Thoracic aorta (tissue), 2 donors: ENCODE measurements around the gene CXCL10. TPM values are rescaled to one million over a fixed set of nuclear protein-coding genes. Genes with fewer than 3 reads are reported as not detected.
A peak's percentile ranks its signal among the peaks of the same experiment; 100 is the strongest.
"Not testable (repeated sequence)": the region's sequence is repeated elsewhere in the genome, so short reads cannot be mapped to it uniquely, and the experiment has no call there.

Experiments used
- ATAC-seq: fragments of 150-250 bp; one replicate; pipeline ENCODE4 v1.8.0; 2017; ENCODE audit warnings: low read depth; ENCODE audit not compliant: insufficient number of reproducible peaks, low FRiP score
- DNase-seq: peaks from one replicate; pipeline ENCODE4 v3.0.0-alpha.2; 2020; ENCODE audit warnings: low spot score
- H3K27ac ChIP-seq, 2 donors: fragments of 200-600 bp; sonication (generic); 1 replicate in 1 of 2; 2 replicates in 1 of 2; pipeline ENCODE4 v1.5.1; 2016; ENCODE audit warnings: mild to moderate bottlenecking in 2 of 2, moderate library complexity in 2 of 2
- H3K27me3 ChIP-seq: fragments of 200-600 bp; sonication (generic); replicated peaks from 2 replicates; pipeline ENCODE4 v1.6.0; 2016; ENCODE audit warnings: mild to moderate bottlenecking; ENCODE audit not compliant: insufficient read depth
- H3K36me3 ChIP-seq: fragments of 200-600 bp; sonication (generic); one replicate; pipeline ENCODE4 v1.5.1; 2016
- H3K4me1 ChIP-seq, 2 donors: fragments of 200-600 bp; sonication (generic); 1 replicate in 1 of 2; 2 replicates in 1 of 2; pipeline versions ENCODE4 v1.5.1 to v1.6.0; 2016; ENCODE audit warnings: low read depth in 2 of 2, mild to moderate bottlenecking in 1 of 2; ENCODE audit not compliant: control insufficient read depth in 1 of 2
- H3K4me3 ChIP-seq: fragments of 200-600 bp; sonication (generic); 2 replicates; pipeline ENCODE4 v1.5.1; 2016; ENCODE audit warnings: mild to moderate bottlenecking
- H3K9me3 ChIP-seq: fragments of 200-600 bp; sonication (generic); 2 replicates; pipeline ENCODE4 v1.5.1; 2016
- total RNA-seq, 2 donors: library from RNA; depleted of rRNA; stranded (reverse); fragments of >200 nt; gene quantifications; one replicate each; pipeline versions ENCODE4 v1.1.0 to v1.2.3, GENCODE V29; 2016
- TF ChIP-seq, protein P1 (sequence below): fragments of 200-600 bp; sonication (generic); IDR thresholded peaks from one replicate; pipeline ENCODE4 v1.5.1; 2019; ENCODE audit warnings: antibody characterized with exemption

Gene CXCL10
- total RNA-seq, 2 donors from 2014 or later: 1.3 to 16.2 TPM

DNA sequence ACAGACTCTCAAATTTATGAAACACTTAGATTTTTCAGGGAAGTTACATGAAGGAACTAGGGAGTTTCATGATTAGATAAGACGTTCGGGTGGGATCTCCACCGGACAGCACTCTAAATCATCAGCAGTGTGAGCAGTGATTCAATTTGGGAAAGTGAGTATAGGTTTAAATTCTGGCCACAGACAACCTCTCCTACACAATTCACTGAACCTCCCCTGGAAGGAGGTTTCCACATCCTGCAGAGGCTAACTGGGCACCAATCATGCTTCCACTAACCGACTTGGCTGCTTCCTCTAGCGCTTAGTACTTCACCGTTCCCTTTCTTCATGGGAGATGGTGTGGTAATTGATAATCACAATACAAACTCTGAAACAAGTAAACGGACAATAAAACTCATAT lies 21.6 kb downstream of the CXCL10 start:
- TF ChIP-seq, protein P1, sequence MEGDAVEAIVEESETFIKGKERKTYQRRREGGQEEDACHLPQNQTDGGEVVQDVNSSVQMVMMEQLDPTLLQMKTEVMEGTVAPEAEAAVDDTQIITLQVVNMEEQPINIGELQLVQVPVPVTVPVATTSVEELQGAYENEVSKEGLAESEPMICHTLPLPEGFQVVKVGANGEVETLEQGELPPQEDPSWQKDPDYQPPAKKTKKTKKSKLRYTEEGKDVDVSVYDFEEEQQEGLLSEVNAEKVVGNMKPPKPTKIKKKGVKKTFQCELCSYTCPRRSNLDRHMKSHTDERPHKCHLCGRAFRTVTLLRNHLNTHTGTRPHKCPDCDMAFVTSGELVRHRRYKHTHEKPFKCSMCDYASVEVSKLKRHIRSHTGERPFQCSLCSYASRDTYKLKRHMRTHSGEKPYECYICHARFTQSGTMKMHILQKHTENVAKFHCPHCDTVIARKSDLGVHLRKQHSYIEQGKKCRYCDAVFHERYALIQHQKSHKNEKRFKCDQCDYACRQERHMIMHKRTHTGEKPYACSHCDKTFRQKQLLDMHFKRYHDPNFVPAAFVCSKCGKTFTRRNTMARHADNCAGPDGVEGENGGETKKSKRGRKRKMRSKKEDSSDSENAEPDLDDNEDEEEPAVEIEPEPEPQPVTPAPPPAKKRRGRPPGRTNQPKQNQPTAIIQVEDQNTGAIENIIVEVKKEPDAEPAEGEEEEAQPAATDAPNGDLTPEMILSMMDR: no peak
- DNase-seq (no peak), ATAC-seq (no peak)
- H3K27ac ChIP-seq: no peak overlapping the region
- H3K9me3 ChIP-seq: no peaks in the 10 kb centered on the region
- H3K36me3 ChIP-seq: no peaks in the 10 kb centered on the region
- H3K27me3 ChIP-seq: no peaks in the 10 kb centered on the region
- H3K4me1 ChIP-seq: no peaks in the 10 kb centered on the region
- no peak overlapping the region for H3K4me3 ChIP-seq

DNA sequence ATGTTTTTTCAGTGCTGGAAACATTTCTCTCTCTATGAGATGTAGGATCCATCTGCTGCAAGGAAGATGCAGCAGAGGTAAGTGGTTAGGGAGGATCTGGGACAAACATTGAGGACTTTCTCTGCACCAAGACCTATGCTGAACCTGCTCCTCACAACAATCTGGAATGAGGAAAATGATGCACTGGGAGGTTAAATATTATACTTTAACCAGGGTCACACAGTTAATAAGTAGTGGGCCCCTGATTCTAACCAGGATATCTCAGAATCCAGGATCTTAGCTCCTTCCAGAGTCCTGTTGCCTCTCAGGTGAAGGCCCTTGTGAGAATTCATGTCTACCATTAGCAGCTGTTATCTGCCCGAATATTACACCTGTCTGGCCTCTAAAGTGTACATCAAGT lies 23.0 kb downstream of the CXCL10 start:
- DNase-seq (no peak), ATAC-seq (no peak)
- Histone ChIP-seq H3K27ac (no peak overlapping the region), H3K27me3 (no peaks in the 10 kb centered on the region), H3K4me3 (no peak overlapping the region), H3K36me3 (no peaks in the 10 kb centered on the region), H3K4me1 (no peaks in the 10 kb centered on the region), H3K9me3 (no peaks in the 10 kb centered on the region)
- TF ChIP-seq, protein P1: no peak

DNA sequence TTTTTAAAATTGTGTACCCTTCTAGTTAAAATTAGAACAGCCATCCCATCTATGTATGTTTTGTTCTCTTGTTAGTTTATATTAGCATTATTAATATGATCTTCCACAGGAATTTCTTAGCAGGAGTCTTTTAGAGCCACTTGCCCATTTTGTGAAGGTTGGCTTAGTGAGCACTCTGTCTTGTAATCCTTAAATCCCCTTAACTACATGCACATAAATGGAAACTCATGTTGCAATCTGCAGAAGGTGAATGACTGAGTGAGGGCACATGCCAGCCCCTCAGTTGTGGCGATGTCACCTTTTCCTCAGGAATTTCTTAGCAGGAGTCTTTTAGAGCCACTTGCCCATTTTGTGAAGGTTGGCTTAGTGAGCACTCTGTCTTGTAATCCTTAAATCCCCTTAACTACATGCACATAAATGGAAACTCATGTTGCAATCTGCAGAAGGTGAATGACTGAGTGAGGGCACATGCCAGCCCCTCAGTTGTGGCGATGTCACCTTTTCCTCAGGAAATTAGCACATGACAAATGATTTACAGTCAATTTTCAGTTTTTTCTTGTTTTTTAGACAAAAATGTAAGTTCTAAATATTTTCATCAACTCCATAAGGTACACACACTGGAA lies 24.7 kb downstream of the CXCL10 start:
- ATAC-seq, H3K36me3 ChIP-seq, H3K27me3 ChIP-seq: not testable (repeated sequence)

DNA sequence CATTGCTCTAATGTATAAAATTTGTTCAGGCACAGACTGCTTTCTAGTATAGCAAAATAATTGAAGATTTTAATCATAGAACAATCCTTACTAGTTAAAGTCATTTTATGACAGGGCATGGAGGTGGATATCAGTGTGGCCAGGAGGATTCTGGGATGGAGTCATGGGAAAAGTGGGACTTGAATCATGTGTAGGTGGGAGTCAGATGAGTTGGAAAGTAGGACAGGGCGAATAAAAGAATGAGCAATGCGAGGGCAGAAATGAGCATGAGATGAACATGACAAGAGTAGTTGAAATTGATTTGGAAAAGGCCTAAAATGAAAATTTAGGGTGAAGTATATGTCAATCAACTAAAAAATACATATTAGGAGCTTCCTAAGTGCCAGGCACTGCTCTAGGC lies 25.4 kb downstream of the CXCL10 start:
- DNase-seq (no peak), ATAC-seq (no peak)
- Histone ChIP-seq H3K36me3 (no peaks in the 10 kb centered on the region), H3K9me3 (no peaks in the 10 kb centered on the region), H3K27me3 (no peaks in the 10 kb centered on the region), H3K4me1 (no peaks in the 10 kb centered on the region), H3K4me3 (no peak overlapping the region), H3K27ac (no peak overlapping the region)
- TF ChIP-seq, protein P1: no peak

More for the DNA sequence above, 24.7 kb downstream of the CXCL10 start:
- not testable (repeated sequence) for H3K4me1 ChIP-seq, H3K27ac ChIP-seq, H3K4me3 ChIP-seq, H3K9me3 ChIP-seq, DNase-seq

DNA sequence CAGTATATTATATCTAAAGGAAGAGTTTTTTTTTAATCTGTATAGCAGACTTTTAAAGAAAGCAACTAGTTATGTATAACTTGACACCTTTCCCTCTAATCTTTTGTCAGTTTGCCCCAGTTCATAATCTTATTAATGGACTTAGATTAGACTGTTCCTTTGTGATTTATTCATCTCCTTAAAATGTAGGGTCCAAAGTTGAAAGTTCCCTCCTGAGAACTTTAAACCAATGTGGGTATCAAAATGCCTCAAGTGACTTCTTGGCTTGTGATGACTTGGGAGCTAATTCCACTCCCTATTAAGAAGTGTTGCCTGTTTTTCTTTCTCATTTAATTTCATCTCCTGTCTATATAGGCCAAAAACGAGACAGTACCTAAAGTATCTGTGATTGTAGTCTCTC lies 26.2 kb downstream of the CXCL10 start:
- no peaks in the 10 kb centered on the region for H3K27me3 ChIP-seq
- H3K36me3 ChIP-seq: no peaks in the 10 kb centered on the region
- H3K9me3 ChIP-seq: no peaks in the 10 kb centered on the region
- H3K27ac ChIP-seq: no peak overlapping the region
- no peak overlapping the region for H3K4me3 ChIP-seq
- ATAC-seq (no peak), DNase-seq (no peak)
- TF ChIP-seq, protein P1: no peak
- H3K4me1 ChIP-seq: no peaks in the 10 kb centered on the region

DNA sequence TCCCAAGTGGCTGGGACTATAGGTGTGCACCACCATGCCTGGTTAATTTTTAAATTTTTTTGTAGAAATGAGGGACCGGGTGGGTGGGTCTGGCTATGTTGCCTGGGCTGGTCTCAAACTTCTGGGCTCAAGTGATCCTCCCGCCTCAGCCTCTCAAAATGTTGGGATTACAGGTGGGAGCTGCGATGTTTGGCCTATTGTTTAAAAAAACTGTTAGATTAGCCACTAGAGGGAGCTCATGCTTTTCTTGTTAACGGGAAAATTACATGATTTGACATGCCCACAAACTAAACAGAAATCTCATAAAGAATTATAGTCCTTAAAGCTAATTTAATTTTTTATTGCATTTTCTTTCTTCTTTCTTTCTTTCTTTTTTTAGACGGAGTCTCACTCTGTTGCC lies 27.6 kb downstream of the CXCL10 start:
- ATAC-seq (no peak), DNase-seq (no peak)
- no peaks in the 10 kb centered on the region for H3K4me1 ChIP-seq
- no peak overlapping the region for H3K4me3 ChIP-seq
- no peak overlapping the region for H3K27ac ChIP-seq
- H3K36me3 ChIP-seq: no peaks in the 10 kb centered on the region
- TF ChIP-seq, protein P1: peak; percentile 67
- no peaks in the 10 kb centered on the region for H3K27me3 ChIP-seq
- H3K9me3 ChIP-seq: no peaks in the 10 kb centered on the region
